Endothelial cell of umbilical vein (primary cell): ENCODE measurements around the gene ATG4D. TPM values are rescaled to one million over a fixed set of nuclear protein-coding genes. Genes with fewer than 3 reads are reported as not detected.

Source experiments
- BruUV-seq: library from RNA; stranded (reverse); fragments of 400-500 nt; replicated peaks from 2 replicates; lab custom pipeline; 2021; lab: Mats Ljungman, UMichigan
- CTCF ChIA-PET: fragments of 300-600, 350-600 bp; sonication (Branson Sonifier 250); formaldehyde crosslinking; loops from one replicate; lab custom pipeline; 2021; ENCODE audit warnings: antibody characterized with exemption, inconsistent platforms; lab: Charles Lee
- POLR2A ChIA-PET: fragments of 300-600, 350-600 bp; sonication (Branson Sonifier 250); formaldehyde crosslinking; loops from one replicate; lab custom pipeline; 2021; ENCODE audit warnings: antibody characterized with exemption, inconsistent platforms; lab: Charles Lee
- DNase-seq: peaks from one replicate; pipeline ENCODE4 v3.0.0-alpha.2; 2011; ENCODE audit warnings: low read depth, low spot score
- FAIRE-seq: peaks from 2 replicates; lab custom pipeline; 2011; peaks lifted over from hg19 to GRCh38; lab: Jason Lieb, UNC
- H2AFZ ChIP-seq: 2 replicates; pipeline ENCODE4 v1.6.0; 2012; ENCODE audit warnings: low read depth, low read length, control low read depth, inconsistent platforms
- H3K27ac ChIP-seq: 2 replicates; pipeline ENCODE4 v1.5.1; 2011; ENCODE audit warnings: low read depth, mild to moderate bottlenecking, control low read depth, low read length, moderate library complexity; ENCODE audit not compliant: insufficient read depth
- H3K27me3 ChIP-seq, 2 experiments: 2 replicates each; pipeline versions ENCODE4 v1.6.0 to v1.6.1; 2011; ENCODE audit warnings: low read length in 2 of 2, mixed read lengths in 1 of 2; ENCODE audit not compliant: control insufficient read depth in 2 of 2, insufficient read depth in 2 of 2
- H3K36me3 ChIP-seq, 2 experiments: 2 replicates in 1 of 2; 3 replicates in 1 of 2; pipeline ENCODE4 v1.5.1; 2011; ENCODE audit warnings: low read length in 2 of 2, mild to moderate bottlenecking in 1 of 2, moderate library complexity in 1 of 2; ENCODE audit not compliant: control insufficient read depth in 2 of 2, insufficient read depth in 2 of 2; ENCODE audit errors: extremely low read depth in 1 of 2
- H3K4me1 ChIP-seq: 3 replicates; pipeline ENCODE4 v1.5.1; 2011; ENCODE audit warnings: mild to moderate bottlenecking, low read length; ENCODE audit not compliant: control insufficient read depth, insufficient read depth; ENCODE audit errors: extremely low read depth
- H3K4me2 ChIP-seq: 2 replicates; pipeline ENCODE4 v1.6.1; 2011; ENCODE audit warnings: low read length, control low read depth, mixed read lengths; ENCODE audit not compliant: insufficient read depth
- H3K4me3 ChIP-seq, 3 experiments: fragments of 200-600 bp in 1 of 3; sonication (generic), shearing (Covaris generic) in 1 of 3; replicated peaks in 1 of 3; 2 replicates each; pipeline ENCODE4 v1.5.1; 2011 to 2016; ENCODE audit warnings: control low read depth in 3 of 3, low read length in 3 of 3, mild to moderate bottlenecking in 2 of 3, inconsistent platforms in 1 of 3, low read depth in 1 of 3, moderate library complexity in 1 of 3; ENCODE audit not compliant: insufficient read depth in 1 of 3
- H3K79me2 ChIP-seq: 2 replicates; pipeline ENCODE4 v1.6.0; 2012; ENCODE audit warnings: low read length, inconsistent platforms; ENCODE audit not compliant: control insufficient read depth, insufficient read depth
- H3K9ac ChIP-seq: replicated peaks from 2 replicates; pipeline ENCODE3; 2011; ENCODE audit warnings: low read length, control low read depth; ENCODE audit not compliant: insufficient read depth; ENCODE audit errors: extremely low read depth
- H3K9me1 ChIP-seq: replicated peaks from 3 replicates; pipeline ENCODE4 v1.6.0; 2011; ENCODE audit warnings: mild to moderate bottlenecking, low read length; ENCODE audit not compliant: control insufficient read depth, insufficient read depth; ENCODE audit errors: extremely low read depth
- H3K9me3 ChIP-seq: replicated peaks from 2 replicates; pipeline ENCODE4 v1.5.1; 2012; ENCODE audit warnings: low read length, inconsistent platforms; ENCODE audit not compliant: control insufficient read depth, insufficient read depth
- H4K20me1 ChIP-seq: replicated peaks from 2 replicates; pipeline ENCODE3; 2011; ENCODE audit warnings: mild to moderate bottlenecking, low read length; ENCODE audit not compliant: control insufficient read depth, insufficient read depth; ENCODE audit errors: extremely low read depth
- EZH2 ChIP-seq: IDR thresholded peaks from 2 replicates; pipeline ENCODE4 v1.6.1; 2012; ENCODE audit warnings: borderline replicate concordance, low read depth, mild to moderate bottlenecking, moderate library complexity, low read length, inconsistent platforms; ENCODE audit not compliant: severe bottlenecking
- FOS ChIP-seq: IDR thresholded peaks from 2 replicates; pipeline ENCODE4 v1.6.1; 2011; ENCODE audit warnings: mild to moderate bottlenecking, low read length, moderate library complexity, borderline replicate concordance; ENCODE audit not compliant: insufficient read depth
- GATA2 ChIP-seq: IDR thresholded peaks from 2 replicates; pipeline ENCODE4 v1.7.0; 2011; ENCODE audit warnings: low read depth, mild to moderate bottlenecking, moderate library complexity, mixed read lengths, low read length; ENCODE audit not compliant: insufficient read length, insufficient read depth
- JUN ChIP-seq: IDR thresholded peaks from 2 replicates; pipeline ENCODE4 v1.6.1; 2011; ENCODE audit warnings: borderline replicate concordance, low read depth; ENCODE audit not compliant: insufficient read length, insufficient read depth
- MYC ChIP-seq: IDR thresholded peaks from one replicate; pipeline ENCODE4 v1.6.1; 2011; ENCODE audit warnings: mild to moderate bottlenecking, low read depth, low read length
- POLR2A ChIP-seq: IDR thresholded peaks from 2 replicates; pipeline ENCODE4 v1.6.1; 2012; ENCODE audit warnings: low read depth, mild to moderate bottlenecking, control low read depth, low read length
- POLR2AphosphoS5 ChIP-seq: IDR thresholded peaks from 2 replicates; pipeline ENCODE4 v1.6.1; 2012; ENCODE audit warnings: low read depth, mild to moderate bottlenecking, control low read depth, low read length, moderate library complexity; ENCODE audit not compliant: insufficient read depth
- dilution Hi-C: fragments of 300-500 bp; cut with MboI; formaldehyde crosslinking; loops from one replicate; pipeline ENCODE4 v1.15.0; 2019; ENCODE audit warnings: low sequenced_read_pairs; ENCODE audit not compliant: extremely low pct_ligation_motif_present
- intact Hi-C: fragments of 100-400 bp; cut with micrococcal nuclease; formaldehyde crosslinking; loops from one replicate; pipeline ENCODE4 v1.10.0; 2022
- polyA plus RNA-seq, 4 experiments: library from polyadenylated mRNA; depleted of rRNA in 3 of 4; stranded (reverse) in 3 of 4; unstranded in 1 of 4; fragments of >200 nt; gene quantifications; 2 replicates each; pipeline versions ENCODE4 v1.2.1 to v1.2.3, GENCODE V29; 2011 to 2012; ENCODE audit warnings: missing spikeins in 1 of 4
- total RNA-seq: library from RNA; stranded (reverse); gene quantifications from 2 replicates; pipeline ENCODE4 v1.2.3, GENCODE V29; 2021
- TF ChIP-seq, protein P1 (sequence below), 2 donors: IDR thresholded peaks; 1 replicate in 1 of 2; 2 replicates in 1 of 2; pipeline ENCODE4 v1.5.1; 2011; ENCODE audit warnings: low read length in 2 of 2, mild to moderate bottlenecking in 2 of 2, moderate library complexity in 2 of 2, control low read depth in 1 of 2, inconsistent platforms in 1 of 2, low read depth in 1 of 2; ENCODE audit not compliant: insufficient read depth in 1 of 2; ENCODE audit errors: extremely low read depth in 1 of 2
- TF ChIP-seq, protein P2 (sequence below): IDR thresholded peaks from 2 replicates; pipeline ENCODE4 v1.6.1; 2011; ENCODE audit not compliant: insufficient read depth, insufficient read length

ATG4D gene
- total and polyA plus RNA-seq, 2 donors (not counting 3 experiments of a cell fraction or from before 2014, with no cell fraction given): 19.8 to 24.9 TPM

DNA sequence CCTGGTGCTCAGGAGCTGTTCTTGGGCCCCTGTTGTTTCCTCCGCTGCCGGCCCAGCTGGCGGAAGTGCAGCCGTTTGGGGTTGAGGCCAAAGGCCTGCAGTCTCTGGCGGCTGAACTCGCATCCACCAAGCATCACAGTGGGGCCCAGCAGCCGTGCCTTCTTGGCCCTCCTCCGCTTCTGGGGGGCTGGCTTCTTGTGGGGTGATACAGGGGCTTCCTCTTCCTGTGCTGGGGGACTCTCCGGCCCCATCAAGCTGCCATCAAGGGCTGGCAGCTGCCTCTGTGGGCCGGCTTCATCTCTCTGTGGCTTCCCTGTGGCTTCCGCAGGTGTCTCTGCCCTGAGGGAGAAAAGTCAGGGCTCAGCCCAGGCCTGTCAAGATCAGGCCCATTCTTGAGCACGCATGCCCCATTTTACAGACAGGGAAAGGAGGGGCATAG lies 10.3 kb downstream of the ATG4D start:
- DNase-seq (no peak), FAIRE-seq (no peak)
- no TSS peak for BruUV-seq
- Histone ChIP-seq H3K4me1 (no peaks in the 10 kb centered on the region), H4K20me1 (no peaks in the 10 kb centered on the region), H3K79me2 (no peaks in the 10 kb centered on the region), H3K4me3 (no peak overlapping the region), H2AFZ (no peak overlapping the region), H3K36me3 (peaks cover 7 to 46% of the 10 kb centered on the region in 2 experiments), H3K27ac (no peak overlapping the region), H3K9me1 (no peaks in the 10 kb centered on the region), H3K27me3 (no peaks in the 10 kb centered on the region), H3K9ac (no peak overlapping the region), H3K4me2 (no peak overlapping the region), H3K9me3 (no peaks in the 10 kb centered on the region)
- ChIA-PET CTCF (interaction anchor here (0.8 to 2.4 kb wide), 5 partner anchors 12 to 146 kb away, joined by 3 to 8 read pairs (median 3); partner anchors contain the start of genes KRI1 and S1PR5), POLR2A (no interaction called here)
- TF ChIP-seq POLR2A: no peak
- no peak for TF ChIP-seq MYC
- TF ChIP-seq, protein P1, sequence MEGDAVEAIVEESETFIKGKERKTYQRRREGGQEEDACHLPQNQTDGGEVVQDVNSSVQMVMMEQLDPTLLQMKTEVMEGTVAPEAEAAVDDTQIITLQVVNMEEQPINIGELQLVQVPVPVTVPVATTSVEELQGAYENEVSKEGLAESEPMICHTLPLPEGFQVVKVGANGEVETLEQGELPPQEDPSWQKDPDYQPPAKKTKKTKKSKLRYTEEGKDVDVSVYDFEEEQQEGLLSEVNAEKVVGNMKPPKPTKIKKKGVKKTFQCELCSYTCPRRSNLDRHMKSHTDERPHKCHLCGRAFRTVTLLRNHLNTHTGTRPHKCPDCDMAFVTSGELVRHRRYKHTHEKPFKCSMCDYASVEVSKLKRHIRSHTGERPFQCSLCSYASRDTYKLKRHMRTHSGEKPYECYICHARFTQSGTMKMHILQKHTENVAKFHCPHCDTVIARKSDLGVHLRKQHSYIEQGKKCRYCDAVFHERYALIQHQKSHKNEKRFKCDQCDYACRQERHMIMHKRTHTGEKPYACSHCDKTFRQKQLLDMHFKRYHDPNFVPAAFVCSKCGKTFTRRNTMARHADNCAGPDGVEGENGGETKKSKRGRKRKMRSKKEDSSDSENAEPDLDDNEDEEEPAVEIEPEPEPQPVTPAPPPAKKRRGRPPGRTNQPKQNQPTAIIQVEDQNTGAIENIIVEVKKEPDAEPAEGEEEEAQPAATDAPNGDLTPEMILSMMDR (IDR thresholded peaks at IDR 0.05; ENCODE audit: extremely low read depth in 1 of 2, insufficient read depth in 1 of 2, low read depth in 1 of 2, low read length in 2 of 2): no peak
- TF ChIP-seq FOS: no peak
- TF ChIP-seq, protein P2, sequence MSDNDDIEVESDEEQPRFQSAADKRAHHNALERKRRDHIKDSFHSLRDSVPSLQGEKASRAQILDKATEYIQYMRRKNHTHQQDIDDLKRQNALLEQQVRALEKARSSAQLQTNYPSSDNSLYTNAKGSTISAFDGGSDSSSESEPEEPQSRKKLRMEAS: no peak
- no peak for TF ChIP-seq GATA2
- no peak for TF ChIP-seq JUN
- TF ChIP-seq POLR2AphosphoS5: no peak
- TF ChIP-seq EZH2: no peak
- dilution Hi-C loops: no loop called here
- intact Hi-C loops: no loop called here
